K562 (cell line): ENCODE data around the gene PIGL. TPM values are rescaled to one million over a fixed set of nuclear protein-coding genes. Genes with fewer than 3 reads are reported as not detected.

Experiments
- ATAC-seq: fragments of 200-7000 bp; cut with Tn5 transposase; 3 replicates; pipeline ENCODE4 v1.9.1; 2020; ENCODE audit warnings: moderate library complexity
- BruUV-seq: library from RNA; stranded (reverse); fragments of 400-500 nt; replicated peaks from 2 replicates; lab custom pipeline; 2021; lab: Mats Ljungman, UMichigan
- CTCF ChIA-PET: fragments of 300-600 bp; formaldehyde crosslinking; extraction: SDS; loops from one replicate; lab custom pipeline; 2021; ENCODE audit warnings: low intra/inter-chr PET ratio; lab: Yijun Ruan, JAX
- POLR2A ChIA-PET: fragments of 300-600, 350-650 bp; sonication (Branson Sonifier 250); formaldehyde crosslinking; extraction: SDS; loops from one replicate; lab custom pipeline; 2021; ENCODE audit warnings: antibody characterized with exemption, inconsistent platforms; lab: Yijun Ruan, JAX
- DNase-seq, 4 experiments: peaks; one replicate each; pipeline versions ENCODE4 v3.0.0 to v3.0.0-alpha.2; 2011 to 2018; ENCODE audit warnings: low spot score in 3 of 4, mixed read lengths in 3 of 4; ENCODE audit errors: extremely low read depth in 1 of 4
- FAIRE-seq: peaks from 2 replicates; lab custom pipeline; 2011; peaks lifted over from hg19 to GRCh38; lab: Jason Lieb, UNC
- H2AFZ ChIP-seq: 2 replicates; pipeline ENCODE4 v1.6.0; 2011; ENCODE audit warnings: low read depth, low read length, control low read depth, inconsistent platforms
- H3K27ac ChIP-seq: fragments of 200-600 bp; 3 replicates; pipeline ENCODE4 v1.8.0; 2011; ENCODE audit warnings: low read depth, mild to moderate bottlenecking, control low read depth, inconsistent platforms, low read length, moderate library complexity, mixed read lengths; ENCODE audit errors: extremely low read depth
- H3K27me3 ChIP-seq, 2 experiments: fragments of 300-600 bp in 1 of 2; 2 replicates in 1 of 2; 3 replicates in 1 of 2; pipeline versions ENCODE4 v1.6.0 to v1.8.0; 2011; ENCODE audit warnings: inconsistent platforms in 2 of 2, low read length in 2 of 2, mild to moderate bottlenecking in 1 of 2, mixed read lengths in 1 of 2, moderate library complexity in 1 of 2; ENCODE audit not compliant: control insufficient read depth in 2 of 2, insufficient read depth in 2 of 2
- H3K36me3 ChIP-seq: fragments of 300-600 bp; 3 replicates; pipeline ENCODE4 v1.8.0; 2011; ENCODE audit warnings: mild to moderate bottlenecking, low read length, inconsistent platforms; ENCODE audit not compliant: control insufficient read depth, insufficient read depth
- H3K4me1 ChIP-seq, 2 experiments: fragments of 200-600 bp in 1 of 2; replicated peaks in 1 of 2; 2 replicates in 1 of 2; 3 replicates in 1 of 2; pipeline versions ENCODE4 v1.5.1 to v1.8.0; 2011; ENCODE audit warnings: inconsistent platforms in 2 of 2, low read length in 2 of 2, mild to moderate bottlenecking in 1 of 2, mixed read lengths in 1 of 2, moderate library complexity in 1 of 2; ENCODE audit not compliant: control insufficient read depth in 2 of 2, insufficient read depth in 2 of 2
- H3K4me2 ChIP-seq: 2 replicates; pipeline ENCODE4 v1.6.1; 2011; ENCODE audit warnings: low read length, control low read depth, inconsistent platforms, mixed read lengths; ENCODE audit not compliant: insufficient read depth
- H3K4me3 ChIP-seq: fragments of 200-600 bp; sonication (generic), shearing (Covaris generic); 2 replicates; pipeline ENCODE4 v1.5.1; 2016; ENCODE audit warnings: control low read depth, inconsistent platforms
- H3K79me2 ChIP-seq: fragments of 200-600 bp; 3 replicates; pipeline ENCODE4 v1.8.0; 2011; ENCODE audit warnings: low read length, inconsistent platforms; ENCODE audit not compliant: control insufficient read depth, insufficient read depth
- H3K9ac ChIP-seq, 2 experiments: 2 replicates each; pipeline versions ENCODE4 v1.6.0 to v1.6.1; 2011; ENCODE audit warnings: low read depth in 2 of 2, low read length in 2 of 2, control low read depth in 1 of 2, inconsistent platforms in 1 of 2, mild to moderate bottlenecking in 1 of 2, mixed read lengths in 1 of 2; ENCODE audit not compliant: insufficient read depth in 1 of 2
- H3K9me1 ChIP-seq: one replicate; pipeline ENCODE4 v1.6.0; 2011; ENCODE audit warnings: inconsistent platforms, mild to moderate bottlenecking, low read length, moderate library complexity; ENCODE audit not compliant: control insufficient read depth, insufficient read depth
- H3K9me3 ChIP-seq: replicated peaks from 2 replicates; pipeline ENCODE4 v1.5.1; 2011; ENCODE audit warnings: low read depth, low read length, inconsistent platforms; ENCODE audit not compliant: control insufficient read depth, insufficient read depth
- H4K20me1 ChIP-seq: replicated peaks from 2 replicates; pipeline ENCODE4 v1.6.1; 2011; ENCODE audit warnings: low read length, inconsistent platforms, mixed read lengths; ENCODE audit not compliant: control insufficient read depth, insufficient read depth
- ASH1L ChIP-seq: fragments of 450-650 bp; IDR thresholded peaks from 2 replicates; pipeline ENCODE4 v1.6.1; 2018; ENCODE audit warnings: borderline replicate concordance, mild to moderate bottlenecking, low read depth; ENCODE audit not compliant: partially characterized antibody
- BRD9 ChIP-seq: fragments of 450-650 bp; IDR thresholded peaks from 2 replicates; pipeline ENCODE4 v1.6.1; 2018; ENCODE audit warnings: low read depth; ENCODE audit not compliant: partially characterized antibody
- FOSL1 ChIP-seq: fragments of 200-800 bp; sonication (Bioruptor generic); conservative IDR thresholded peaks from 2 replicates; pipeline ENCODE4 v1.6.1; 2016; ENCODE audit warnings: missing genetic modification characterization, missing compliant biosample characterization
- MAFG ChIP-seq: fragments of 450-650 bp; conservative IDR thresholded peaks from 2 replicates; pipeline ENCODE4 v1.6.1; 2016; ENCODE audit warnings: missing genetic modification characterization, missing compliant biosample characterization
- ZFX ChIP-seq: sonication (generic); formaldehyde crosslinking; IDR thresholded peaks from 2 replicates; pipeline ENCODE4 v1.8.0; 2022; ENCODE audit warnings: mild to moderate bottlenecking, missing genetic modification reagents, moderate library complexity
- ZNF24 ChIP-seq: fragments of 450-650 bp; IDR thresholded peaks from 2 replicates; pipeline ENCODE4 v1.6.1; 2016
- WGBS: fragments of 100-300 bp; shearing (Covaris generic); methylation state at CpG from one replicate; pipeline ENCODE4 v1.1.6; 2016; ENCODE audit warnings: low coverage, mixed read lengths; ENCODE audit not compliant: insufficient coverage; ENCODE audit errors: missing lambda C conversion rate; 5-methylcytosine and 5-hydroxymethylcytosine counted together
- in situ Hi-C: fragments of 300-500 bp; cut with MboI; formaldehyde crosslinking; loops from 4 replicates; pipeline ENCODE4 v1.15.0; 2018; ENCODE audit warnings: inconsistent platforms, mixed read lengths
- intact Hi-C: fragments of 100-400 bp; cut with micrococcal nuclease; formaldehyde crosslinking; loops from 2 replicates; pipeline ENCODE4 v1.14.2; 2022
- polyA plus RNA-seq, 8 experiments: library from polyadenylated mRNA; depleted of rRNA in 4 of 8; stranded (reverse) in 5 of 8; unstranded in 3 of 8; fragments of >200 nt; fragmentation: Nextera tagmentation in 2 of 8; fragmentation: Illumina TruSeq in 1 of 8; extraction: Ambion mirVana in 2 of 8; extraction: Trizol in 1 of 8; gene quantifications; 2 replicates each; pipeline versions ENCODE4 v1.2.1 to v1.2.3, GENCODE V29; 2011 to 2014; ENCODE audit warnings: inconsistent platforms in 1 of 8, missing spikeins in 1 of 8
- total RNA-seq, 7 experiments: library from RNA; depleted of rRNA in 6 of 7; stranded (reverse); fragments of >200 nt in 6 of 7; fragmentation: Illumina TruSeq in 2 of 7; extraction: Trizol in 2 of 7; gene quantifications; 2 replicates each; pipeline versions ENCODE4 v1.2.1 to v1.2.3, GENCODE V29; 2011 to 2021; ENCODE audit warnings: low replicate concordance in 1 of 7
- TF ChIP-seq, protein P1 (sequence below): fragments of 450-650 bp; IDR thresholded peaks from 2 replicates; pipeline ENCODE4 v1.6.1; 2016; ENCODE audit warnings: missing biosample characterization, missing genetic modification characterization
- TF ChIP-seq, protein P2 (sequence below): fragments of 450-650 bp; formaldehyde crosslinking; IDR thresholded peaks from 2 replicates; pipeline ENCODE4 v1.4.0; 2020; ENCODE audit warnings: mild to moderate bottlenecking, moderate library complexity
- TF ChIP-seq, protein P3 (sequence below): fragments of 250-450 bp; sonication (Bioruptor Pico); IDR thresholded peaks from 2 replicates; pipeline ENCODE4 v1.8.0; 2021; ENCODE audit warnings: mild to moderate bottlenecking, moderate library complexity
- TF ChIP-seq, protein P4 (sequence below): fragments of 450-650 bp; formaldehyde crosslinking; IDR thresholded peaks from 2 replicates; pipeline ENCODE4 v1.4.0; 2022; ENCODE audit warnings: mild to moderate bottlenecking, moderate library complexity
- TF ChIP-seq, protein P5 (sequence below), 3 experiments: fragments of 200-800 bp in 1 of 3; fragments of 250-450 bp in 1 of 3; fragments of 450-650 bp in 1 of 3; sonication (Bioruptor Pico) in 1 of 3; sonication (Bioruptor generic) in 1 of 3; formaldehyde crosslinking in 1 of 3; IDR thresholded peaks; 2 replicates each; pipeline versions ENCODE4 v1.6.1 to v1.8.0; 2016 to 2022; ENCODE audit warnings: mild to moderate bottlenecking in 2 of 3, missing genetic modification characterization in 2 of 3, missing compliant biosample characterization in 1 of 3, moderate library complexity in 1 of 3

PIGL gene
- total and polyA plus RNA-seq, 9 of the 15 experiments (the other 6 are each of a cell fraction or from before 2014, with no cell fraction given): 19.9 to 55.3 (median 29.6) TPM

DNA sequence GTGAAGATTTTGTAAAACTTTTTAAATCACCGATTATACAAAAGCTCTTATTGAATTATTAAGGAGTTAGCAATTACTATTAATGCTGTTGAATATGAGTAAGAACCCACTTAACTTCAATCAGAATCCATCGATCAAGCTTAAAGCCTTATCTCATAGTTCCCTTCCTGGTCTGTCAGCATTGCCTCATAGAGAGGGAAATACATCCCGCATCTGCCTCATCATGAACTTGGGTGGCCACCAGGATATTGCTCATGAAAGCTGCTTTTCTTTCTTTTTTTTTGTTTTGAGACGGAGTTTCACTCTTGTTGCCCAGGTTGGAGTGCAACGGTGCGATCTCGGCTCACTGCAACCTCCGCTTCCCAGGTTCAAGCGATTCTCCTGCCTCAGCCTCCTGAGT is 66.7 kb downstream of the PIGL start (continued):
- TF ChIP-seq, protein P1, sequence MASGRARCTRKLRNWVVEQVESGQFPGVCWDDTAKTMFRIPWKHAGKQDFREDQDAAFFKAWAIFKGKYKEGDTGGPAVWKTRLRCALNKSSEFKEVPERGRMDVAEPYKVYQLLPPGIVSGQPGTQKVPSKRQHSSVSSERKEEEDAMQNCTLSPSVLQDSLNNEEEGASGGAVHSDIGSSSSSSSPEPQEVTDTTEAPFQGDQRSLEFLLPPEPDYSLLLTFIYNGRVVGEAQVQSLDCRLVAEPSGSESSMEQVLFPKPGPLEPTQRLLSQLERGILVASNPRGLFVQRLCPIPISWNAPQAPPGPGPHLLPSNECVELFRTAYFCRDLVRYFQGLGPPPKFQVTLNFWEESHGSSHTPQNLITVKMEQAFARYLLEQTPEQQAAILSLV: no peak

DNA sequence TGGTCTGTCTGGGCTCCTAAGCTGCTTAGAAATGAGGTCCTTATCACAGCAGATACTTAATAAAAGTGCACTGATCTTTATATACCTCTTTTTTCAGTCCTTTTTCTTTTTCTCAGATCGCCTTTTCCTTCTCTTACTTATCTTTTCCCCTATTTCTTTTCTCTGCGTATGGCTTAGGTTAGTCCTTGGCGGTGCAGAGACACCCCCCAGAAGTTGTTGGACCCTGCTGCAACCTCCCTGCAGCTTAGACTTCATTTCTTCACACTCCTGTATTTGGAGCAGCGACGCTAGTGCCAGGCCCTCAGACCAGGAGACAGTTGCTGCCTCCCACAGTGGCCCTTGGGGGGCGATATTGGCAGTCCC is 68.6 kb downstream of the PIGL start:
- H2AFZ ChIP-seq: peak overlapping the region; percentile 85
- intact Hi-C loops (loop anchor here (2.0 to 10.0 kb wide), 4 partner anchors 67 to 239 kb away; partner anchors contain the start of genes CENPV, NCOR1, PIGL and UBB), in situ Hi-C loops (no loop called here)
- FAIRE-seq (no peak), ATAC-seq (no peak), DNase-seq (no peak)
- H3K9me3 ChIP-seq: no peaks in the 10 kb centered on the region
- H3K27me3 ChIP-seq: no peaks in the 10 kb centered on the region
- H4K20me1 ChIP-seq: no peaks in the 10 kb centered on the region
- H3K4me2 ChIP-seq: peak overlapping the region; percentile 81; the same call in 1 of the 2 replicates
- H3K36me3 ChIP-seq: peaks cover 3% of the 10 kb centered on the region; the same call in 1 of the 3 replicates
- no peak overlapping the region for H3K4me3 ChIP-seq
- no TSS peak for BruUV-seq
- H3K9me1 ChIP-seq: no peaks in the 10 kb centered on the region
- ChIA-PET CTCF (no interaction called here), POLR2A (interaction anchor here (0.6 to 1.7 kb wide), 11 partner anchors 9 to 153 kb away, joined by 3 to 10 read pairs (median 4); partner anchors contain the start of gene UBB)
- no peaks in the 10 kb centered on the region; the same call in 2 of the 3 replicates for H3K79me2 ChIP-seq
- H3K9ac ChIP-seq: peak overlapping the region; percentile 74 to 89; a peak in 3 of 4 replicates
- H3K27ac ChIP-seq: peak overlapping the region; percentile 98
- peaks cover 9 to 47% of the 10 kb centered on the region in 2 experiments for H3K4me1 ChIP-seq
- 9% methylated on average over 4 of the region's 6 CpGs for WGBS
- TF ChIP-seq ZFX: peak; percentile 26; the same call in 1 of the 2 replicates
- TF ChIP-seq, protein P2, sequence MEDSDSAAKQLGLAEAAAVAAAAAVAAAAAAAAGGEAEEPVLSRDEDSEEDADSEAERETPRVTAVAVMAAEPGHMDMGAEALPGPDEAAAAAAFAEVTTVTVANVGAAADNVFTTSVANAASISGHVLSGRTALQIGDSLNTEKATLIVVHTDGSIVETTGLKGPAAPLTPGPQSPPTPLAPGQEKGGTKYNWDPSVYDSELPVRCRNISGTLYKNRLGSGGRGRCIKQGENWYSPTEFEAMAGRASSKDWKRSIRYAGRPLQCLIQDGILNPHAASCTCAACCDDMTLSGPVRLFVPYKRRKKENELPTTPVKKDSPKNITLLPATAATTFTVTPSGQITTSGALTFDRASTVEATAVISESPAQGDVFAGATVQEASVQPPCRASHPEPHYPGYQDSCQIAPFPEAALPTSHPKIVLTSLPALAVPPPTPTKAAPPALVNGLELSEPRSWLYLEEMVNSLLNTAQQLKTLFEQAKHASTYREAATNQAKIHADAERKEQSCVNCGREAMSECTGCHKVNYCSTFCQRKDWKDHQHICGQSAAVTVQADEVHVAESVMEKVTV (CRISPR knock-in tag): 0 out of 2 replicates have a peak, but pooled peaks have one; percentile 28
- no peak for TF ChIP-seq MAFG (tag)
- no peak for TF ChIP-seq ASH1L
- TF ChIP-seq FOSL1 (tag): no peak
- TF ChIP-seq BRD9: peak; percentile 63
- TF ChIP-seq, protein P3, sequence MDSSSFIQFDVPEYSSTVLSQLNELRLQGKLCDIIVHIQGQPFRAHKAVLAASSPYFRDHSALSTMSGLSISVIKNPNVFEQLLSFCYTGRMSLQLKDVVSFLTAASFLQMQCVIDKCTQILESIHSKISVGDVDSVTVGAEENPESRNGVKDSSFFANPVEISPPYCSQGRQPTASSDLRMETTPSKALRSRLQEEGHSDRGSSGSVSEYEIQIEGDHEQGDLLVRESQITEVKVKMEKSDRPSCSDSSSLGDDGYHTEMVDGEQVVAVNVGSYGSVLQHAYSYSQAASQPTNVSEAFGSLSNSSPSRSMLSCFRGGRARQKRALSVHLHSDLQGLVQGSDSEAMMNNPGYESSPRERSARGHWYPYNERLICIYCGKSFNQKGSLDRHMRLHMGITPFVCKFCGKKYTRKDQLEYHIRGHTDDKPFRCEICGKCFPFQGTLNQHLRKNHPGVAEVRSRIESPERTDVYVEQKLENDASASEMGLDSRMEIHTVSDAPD: no peak
- TF ChIP-seq, protein P4, sequence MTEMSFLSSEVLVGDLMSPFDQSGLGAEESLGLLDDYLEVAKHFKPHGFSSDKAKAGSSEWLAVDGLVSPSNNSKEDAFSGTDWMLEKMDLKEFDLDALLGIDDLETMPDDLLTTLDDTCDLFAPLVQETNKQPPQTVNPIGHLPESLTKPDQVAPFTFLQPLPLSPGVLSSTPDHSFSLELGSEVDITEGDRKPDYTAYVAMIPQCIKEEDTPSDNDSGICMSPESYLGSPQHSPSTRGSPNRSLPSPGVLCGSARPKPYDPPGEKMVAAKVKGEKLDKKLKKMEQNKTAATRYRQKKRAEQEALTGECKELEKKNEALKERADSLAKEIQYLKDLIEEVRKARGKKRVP: 0 out of 2 replicates have a peak, but pooled peaks have one; percentile 36
- TF ChIP-seq, protein P5, sequence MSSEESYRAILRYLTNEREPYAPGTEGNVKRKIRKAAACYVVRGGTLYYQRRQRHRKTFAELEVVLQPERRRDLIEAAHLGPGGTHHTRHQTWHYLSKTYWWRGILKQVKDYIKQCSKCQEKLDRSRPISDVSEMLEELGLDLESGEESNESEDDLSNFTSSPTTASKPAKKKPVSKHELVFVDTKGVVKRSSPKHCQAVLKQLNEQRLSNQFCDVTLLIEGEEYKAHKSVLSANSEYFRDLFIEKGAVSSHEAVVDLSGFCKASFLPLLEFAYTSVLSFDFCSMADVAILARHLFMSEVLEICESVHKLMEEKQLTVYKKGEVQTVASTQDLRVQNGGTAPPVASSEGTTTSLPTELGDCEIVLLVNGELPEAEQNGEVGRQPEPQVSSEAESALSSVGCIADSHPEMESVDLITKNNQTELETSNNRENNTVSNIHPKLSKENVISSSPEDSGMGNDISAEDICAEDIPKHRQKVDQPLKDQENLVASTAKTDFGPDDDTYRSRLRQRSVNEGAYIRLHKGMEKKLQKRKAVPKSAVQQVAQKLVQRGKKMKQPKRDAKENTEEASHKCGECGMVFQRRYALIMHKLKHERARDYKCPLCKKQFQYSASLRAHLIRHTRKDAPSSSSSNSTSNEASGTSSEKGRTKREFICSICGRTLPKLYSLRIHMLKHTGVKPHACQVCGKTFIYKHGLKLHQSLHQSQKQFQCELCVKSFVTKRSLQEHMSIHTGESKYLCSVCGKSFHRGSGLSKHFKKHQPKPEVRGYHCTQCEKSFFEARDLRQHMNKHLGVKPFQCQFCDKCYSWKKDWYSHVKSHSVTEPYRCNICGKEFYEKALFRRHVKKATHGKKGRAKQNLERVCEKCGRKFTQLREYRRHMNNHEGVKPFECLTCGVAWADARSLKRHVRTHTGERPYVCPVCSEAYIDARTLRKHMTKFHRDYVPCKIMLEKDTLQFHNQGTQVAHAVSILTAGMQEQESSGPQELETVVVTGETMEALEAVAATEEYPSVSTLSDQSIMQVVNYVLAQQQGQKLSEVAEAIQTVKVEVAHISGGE (CRISPR knock-in tag; IDR thresholded peaks at IDR 0.05): no peak
- TF ChIP-seq ZNF24: peak; percentile 95
